Measurements from ENCODE around the gene CPSF4L.

GRCh38 chr17:73265646-73266640, 4.3 kb upstream of the CPSF4L start:
- no peak for TF ChIP-seq ZSCAN20 (CRISPR knock-in tag; IDR thresholded peaks at IDR 0.05; ENCODE audit: borderline replicate concordance)
- no peak for TF ChIP-seq GPN1 (CRISPR knock-in tag; IDR thresholded peaks at IDR 0.05; ENCODE audit: borderline replicate concordance)
- no peak for TF ChIP-seq KDM1A (CRISPR knock-in tag; IDR thresholded peaks at IDR 0.05)
- TF ChIP-seq HMG20B (CRISPR knock-in tag; conservative IDR thresholded peaks at IDR 0.05) = no peak
- TF ChIP-seq ZNF274 (CRISPR knock-in tag; IDR thresholded peaks at IDR 0.05) = no peak
- no peak for TF ChIP-seq ZNF407 (CRISPR knock-in tag; IDR thresholded peaks at IDR 0.05; ENCODE audit: not compliant biosample characterization)
- no peak for TF ChIP-seq NFE2L2 (IDR thresholded peaks at IDR 0.05; ENCODE audit: low read length)
- no peak for TF ChIP-seq PHF20 (CRISPR knock-in tag; IDR thresholded peaks at IDR 0.05)
- TF ChIP-seq EZH2 (conservative IDR thresholded peaks at IDR 0.05; ENCODE audit: low read depth, low read length) = no peak
- no peak for TF ChIP-seq ZNF747 (CRISPR knock-in tag; IDR thresholded peaks at IDR 0.05; ENCODE audit: borderline replicate concordance)
- TF ChIP-seq MLXIP (CRISPR knock-in tag; IDR thresholded peaks at IDR 0.05; ENCODE audit: borderline replicate concordance) = no peak
- TF ChIP-seq, protein P1, sequence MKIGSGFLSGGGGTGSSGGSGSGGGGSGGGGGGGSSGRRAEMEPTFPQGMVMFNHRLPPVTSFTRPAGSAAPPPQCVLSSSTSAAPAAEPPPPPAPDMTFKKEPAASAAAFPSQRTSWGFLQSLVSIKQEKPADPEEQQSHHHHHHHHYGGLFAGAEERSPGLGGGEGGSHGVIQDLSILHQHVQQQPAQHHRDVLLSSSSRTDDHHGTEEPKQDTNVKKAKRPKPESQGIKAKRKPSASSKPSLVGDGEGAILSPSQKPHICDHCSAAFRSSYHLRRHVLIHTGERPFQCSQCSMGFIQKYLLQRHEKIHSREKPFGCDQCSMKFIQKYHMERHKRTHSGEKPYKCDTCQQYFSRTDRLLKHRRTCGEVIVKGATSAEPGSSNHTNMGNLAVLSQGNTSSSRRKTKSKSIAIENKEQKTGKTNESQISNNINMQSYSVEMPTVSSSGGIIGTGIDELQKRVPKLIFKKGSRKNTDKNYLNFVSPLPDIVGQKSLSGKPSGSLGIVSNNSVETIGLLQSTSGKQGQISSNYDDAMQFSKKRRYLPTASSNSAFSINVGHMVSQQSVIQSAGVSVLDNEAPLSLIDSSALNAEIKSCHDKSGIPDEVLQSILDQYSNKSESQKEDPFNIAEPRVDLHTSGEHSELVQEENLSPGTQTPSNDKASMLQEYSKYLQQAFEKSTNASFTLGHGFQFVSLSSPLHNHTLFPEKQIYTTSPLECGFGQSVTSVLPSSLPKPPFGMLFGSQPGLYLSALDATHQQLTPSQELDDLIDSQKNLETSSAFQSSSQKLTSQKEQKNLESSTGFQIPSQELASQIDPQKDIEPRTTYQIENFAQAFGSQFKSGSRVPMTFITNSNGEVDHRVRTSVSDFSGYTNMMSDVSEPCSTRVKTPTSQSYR (CRISPR knock-in tag; IDR thresholded peaks at IDR 0.05; ENCODE audit: borderline replicate concordance) = no peak
- no peak for TF ChIP-seq TCF7 (IDR thresholded peaks at IDR 0.05; ENCODE audit: low read depth)

All from HepG2 (cell line).